Measurements from ENCODE around the gene TMX3.

- TF ChIP-seq POLR2A (IDR thresholded peaks at IDR 0.05): no peak
- no peak for TF ChIP-seq CTCF (IDR thresholded peaks at IDR 0.05)
These were observed 49.3 kb downstream of the TMX3 start for GRCh38 chr18:68665628-68666027.
